IPS DF 6.9 (cell line): ENCODE measurements around the gene ZNF319.

Experiments used
- DNase-seq: peaks from one replicate; pipeline ENCODE4 v3.0.0-alpha.2; 2013; ENCODE audit warnings: low read depth, low spot score
- H3K27ac ChIP-seq: one replicate; pipeline ENCODE4 v1.5.1; 2013; ENCODE audit warnings: low read length, control low read depth
- H3K27me3 ChIP-seq: 2 replicates; pipeline ENCODE4 v1.6.1; 2013; ENCODE audit warnings: mild to moderate bottlenecking, low read length; ENCODE audit not compliant: control insufficient read depth, insufficient read depth
- H3K36me3 ChIP-seq: 2 replicates; pipeline ENCODE4 v1.6.1; 2013; ENCODE audit warnings: low read length; ENCODE audit not compliant: control insufficient read depth, insufficient read depth
- H3K4me1 ChIP-seq: 2 replicates; pipeline ENCODE4 v1.6.1; 2013; ENCODE audit warnings: low read length; ENCODE audit not compliant: control insufficient read depth, insufficient read depth
- H3K4me3 ChIP-seq: 2 replicates; pipeline ENCODE4 v1.5.1; 2013; ENCODE audit warnings: mild to moderate bottlenecking, low read length
- H3K9me3 ChIP-seq: 2 replicates; pipeline ENCODE4 v1.6.1; 2013; ENCODE audit warnings: low read length, inconsistent platforms; ENCODE audit not compliant: control insufficient read depth, insufficient read depth
- WGBS: extraction: QIAGEN DNeasy Blood & Tissue Kit; methylation state at CpG from one replicate; pipeline ENCODE4 v1.1.7; 2013; ENCODE audit warnings: mixed read lengths, missing lambda C conversion rate; ENCODE audit not compliant: insufficient read length, insufficient coverage; 5-methylcytosine and 5-hydroxymethylcytosine counted together

The ZNF319 gene

GRCh38 chr16:57961538-57961937 lies 38.9 kb downstream of the ZNF319 start:
- no CpG with 5 or more reads among the region's 2 CpGs for WGBS
- DNase-seq: no peak
- H3K9me3 ChIP-seq: no peaks in the 10 kb centered on the region

GRCh38 chr16:57960826-57961472 lies 39.5 kb downstream of the ZNF319 start:
- H3K27ac ChIP-seq: no peak overlapping the region
- no peaks in the 10 kb centered on the region for H3K36me3 ChIP-seq
- WGBS: no CpG with 5 or more reads among the region's 7 CpGs
- DNase-seq: no peak
- H3K4me1 ChIP-seq: peaks cover 1% of the 10 kb centered on the region; the same call in 1 of the 2 replicates
- H3K9me3 ChIP-seq: no peaks in the 10 kb centered on the region
- no peak overlapping the region for H3K4me3 ChIP-seq
- H3K27me3 ChIP-seq: no peaks in the 10 kb centered on the region

More at GRCh38 chr16:57961538-57961937, 38.9 kb downstream of the ZNF319 start:
- Histone ChIP-seq H3K4me1 (peaks cover 1% of the 10 kb centered on the region; the same call in 1 of the 2 replicates), H3K4me3 (no peak overlapping the region), H3K27ac (no peak overlapping the region), H3K27me3 (no peaks in the 10 kb centered on the region), H3K36me3 (no peaks in the 10 kb centered on the region)

GRCh38 chr16:57960310-57960709 lies 40.2 kb downstream of the ZNF319 start:
- no CpG with 5 or more reads among the region's 10 CpGs for WGBS
- Histone ChIP-seq H3K27ac (no peak overlapping the region), H3K27me3 (no peaks in the 10 kb centered on the region), H3K36me3 (no peaks in the 10 kb centered on the region), H3K9me3 (no peaks in the 10 kb centered on the region), H3K4me1 (peaks cover 1% of the 10 kb centered on the region; the same call in 1 of the 2 replicates), H3K4me3 (no peak overlapping the region)
- DNase-seq: no peak

- H3K4me1 ChIP-seq: peaks cover 1% of the 10 kb centered on the region; the same call in 1 of the 2 replicates
- H3K27ac ChIP-seq: no peak overlapping the region
- no peak for DNase-seq
- H3K4me3 ChIP-seq: no peak overlapping the region
- H3K27me3 ChIP-seq: no peaks in the 10 kb centered on the region
- no CpG with 5 or more reads among the region's 11 CpGs for WGBS
- H3K36me3 ChIP-seq: no peaks in the 10 kb centered on the region
- no peaks in the 10 kb centered on the region for H3K9me3 ChIP-seq
These were observed 40.7 kb downstream of the ZNF319 start for GRCh38 chr16:57959804-57960203.

- Histone ChIP-seq H3K9me3 (no peaks in the 10 kb centered on the region), H3K27ac (no peak overlapping the region), H3K4me3 (no peak overlapping the region), H3K27me3 (no peaks in the 10 kb centered on the region), H3K36me3 (no peaks in the 10 kb centered on the region), H3K4me1 (peaks cover 1% of the 10 kb centered on the region; the same call in 1 of the 2 replicates)
- WGBS: no CpG with 5 or more reads among the region's 8 CpGs
- no peak for DNase-seq
These were observed 41.4 kb downstream of the ZNF319 start for GRCh38 chr16:57959121-57959520.

- Histone ChIP-seq H3K36me3 (no peaks in the 10 kb centered on the region), H3K27ac (no peak overlapping the region), H3K9me3 (no peaks in the 10 kb centered on the region), H3K4me3 (no peak overlapping the region), H3K4me1 (peaks cover 1% of the 10 kb centered on the region; the same call in 1 of the 2 replicates), H3K27me3 (no peaks in the 10 kb centered on the region)
- WGBS: no CpG with 5 or more reads among the region's 6 CpGs
- DNase-seq: no peak
These were observed 41.9 kb downstream of the ZNF319 start for GRCh38 chr16:57958544-57958943.

GRCh38 chr16:57957673-57958392 lies 42.6 kb downstream of the ZNF319 start:
- Histone ChIP-seq H3K9me3 (no peaks in the 10 kb centered on the region), H3K36me3 (no peaks in the 10 kb centered on the region), H3K4me3 (no peak overlapping the region), H3K4me1 (peaks cover 1% of the 10 kb centered on the region; the same call in 1 of the 2 replicates), H3K27ac (no peak overlapping the region), H3K27me3 (no peaks in the 10 kb centered on the region)
- no CpG with 5 or more reads among the region's 8 CpGs for WGBS
- DNase-seq: no peak

- Histone ChIP-seq H3K4me1 (peaks cover 1% of the 10 kb centered on the region; the same call in 1 of the 2 replicates), H3K4me3 (no peak overlapping the region), H3K27me3 (no peaks in the 10 kb centered on the region), H3K36me3 (no peaks in the 10 kb centered on the region), H3K9me3 (no peaks in the 10 kb centered on the region), H3K27ac (no peak overlapping the region)
- no CpG with 5 or more reads among the region's 8 CpGs for WGBS
- no peak for DNase-seq
These were observed 43.4 kb downstream of the ZNF319 start for GRCh38 chr16:57956924-57957672.

GRCh38 chr16:57956270-57956808 lies 44.1 kb downstream of the ZNF319 start:
- H3K36me3 ChIP-seq: no peaks in the 10 kb centered on the region
- no peak overlapping the region for H3K4me3 ChIP-seq
- no CpG with 5 or more reads among the region's 8 CpGs for WGBS
- no peak for DNase-seq
- peaks cover 1% of the 10 kb centered on the region; the same call in 1 of the 2 replicates for H3K4me1 ChIP-seq
- H3K27me3 ChIP-seq: no peaks in the 10 kb centered on the region
- H3K27ac ChIP-seq: no peak overlapping the region
- H3K9me3 ChIP-seq: no peaks in the 10 kb centered on the region

GRCh38 chr16:57955572-57956188 lies 44.8 kb downstream of the ZNF319 start:
- no peaks in the 10 kb centered on the region for H3K9me3 ChIP-seq

More at GRCh38 chr16:57955572-57956188, 44.8 kb downstream of the ZNF319 start:
- H3K27ac ChIP-seq: no peak overlapping the region
- no CpG with 5 or more reads among the region's 12 CpGs for WGBS
- H3K4me3 ChIP-seq: no peak overlapping the region
- DNase-seq: no peak
- H3K27me3 ChIP-seq: no peaks in the 10 kb centered on the region
- no peaks in the 10 kb centered on the region for H3K36me3 ChIP-seq
- peaks cover 1% of the 10 kb centered on the region; the same call in 1 of the 2 replicates for H3K4me1 ChIP-seq
